Body of pancreas (tissue), 4 donors: Measurements from ENCODE around the gene OR7G1.

Experiments used
- CTCF ChIP-seq, 7 experiments: fragments of 450-650 bp in 4 of 7; fragments of 200-600 bp in 3 of 7; sonication (generic) in 3 of 7; IDR thresholded peaks; one replicate each; pipeline ENCODE4 v1.5.1; 2016 to 2019; ENCODE audit warnings: antibody characterized with exemption in 7 of 7
- POLR2A ChIP-seq, 3 donors: fragments of 450-650 bp; IDR thresholded peaks; one replicate each; pipeline ENCODE4 v1.6.1; 2016; ENCODE audit warnings: antibody characterized with exemption in 3 of 3, mild to moderate bottlenecking in 2 of 3

- TF ChIP-seq CTCF (IDR thresholded peaks at IDR 0.05) (no peak), POLR2A (IDR thresholded peaks at IDR 0.05) (no peak)
Observed at GRCh38 chr19:9116547-9116946, 984 bp upstream of the OR7G1 start.
